Sigmoid colon (tissue), 3 donors: Measurements from ENCODE around the gene CDK14.

Experiments
- CTCF ChIP-seq, 4 experiments: fragments of 450-650 bp in 3 of 4; fragments of 200-600 bp in 1 of 4; IDR thresholded peaks; one replicate each; pipeline ENCODE4 v1.5.1; 2016 to 2019; ENCODE audit warnings: antibody characterized with exemption in 4 of 4, mild to moderate bottlenecking in 3 of 4, moderate library complexity in 2 of 4
- POLR2A ChIP-seq, 2 donors: fragments of 450-650 bp; IDR thresholded peaks; one replicate each; pipeline ENCODE4 v1.6.1; 2016; ENCODE audit warnings: antibody characterized with exemption in 2 of 2, mild to moderate bottlenecking in 2 of 2, moderate library complexity in 2 of 2

GRCh38 chr7:90631502-90631901 lies 35.4 kb downstream of the CDK14 start:
- TF ChIP-seq CTCF (IDR thresholded peaks at IDR 0.05) (no peak), POLR2A (IDR thresholded peaks at IDR 0.05) (no peak)
